Measurements from ENCODE around the gene MYH15. TPM values are rescaled to one million over a fixed set of nuclear protein-coding genes. Genes with fewer than 3 reads are reported as not detected.
A peak's percentile ranks its signal among the peaks of the same experiment; 100 is the strongest.

Gene MYH15
- total RNA-seq, 8 experiments from 2014 or later, result 0.49 to 9.1 (median 1.2) TPM

DNA sequence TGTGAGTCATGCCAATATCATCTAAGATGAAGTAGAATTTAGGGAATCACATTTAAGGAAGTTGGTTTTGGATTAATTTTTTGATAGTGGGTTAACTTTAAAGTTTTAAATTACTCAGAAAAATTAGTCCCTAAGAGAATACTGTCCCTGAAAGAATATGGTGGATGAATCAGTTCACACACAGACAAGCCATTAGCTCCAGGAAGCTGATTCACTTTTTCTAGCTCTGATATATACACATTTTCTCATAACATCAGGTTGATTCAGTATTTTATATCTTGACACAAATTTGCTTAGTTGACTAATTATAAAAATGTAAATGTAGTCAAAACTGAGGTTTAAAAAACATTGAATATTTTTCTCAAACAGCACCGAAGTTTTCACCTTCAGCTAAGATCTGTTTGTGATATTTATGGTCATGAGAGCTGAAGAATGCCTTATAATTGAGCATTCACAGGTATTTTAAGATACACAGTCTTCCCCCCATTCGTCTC, 55.1 kb downstream of the MYH15 start:
- in situ Hi-C loops (cut with MboI; ENCODE audit: low pct_unique_long_range_greater_than_20kb in 2 of 9, low sequenced_read_pairs in 9 of 9, unreplicated experiment in 9 of 9), result no loop called here

DNA sequence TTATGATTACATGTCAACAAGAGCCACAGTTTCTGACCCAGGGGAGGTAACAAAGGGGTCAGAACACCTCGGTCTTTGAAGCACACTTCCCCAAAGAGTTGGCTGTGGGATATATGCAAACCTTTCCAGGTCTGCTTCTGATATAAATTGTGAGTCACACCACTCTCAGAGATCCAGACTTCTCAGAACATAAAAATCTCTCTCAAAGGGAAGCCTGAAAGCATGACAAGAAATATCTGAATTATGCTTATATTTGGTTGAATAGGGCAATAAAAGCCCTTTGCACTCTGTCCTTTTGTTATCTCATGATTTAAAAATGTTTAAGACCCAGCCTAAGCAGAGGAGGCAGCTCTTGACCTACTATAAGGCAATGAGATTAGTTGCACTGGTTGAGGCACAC, 56.8 kb downstream of the MYH15 start:
- H3K27ac ChIP-seq, result no peak overlapping the region
- no peak overlapping the region for H3K4me3 ChIP-seq
- 60 to 100% (median 80%) methylated on average over 1 of the region's 1 CpG; no CpG with 5 or more reads in 5 of the 10 experiments for WGBS, 10 experiments
- in situ Hi-C loops (cut with MboI; ENCODE audit: low pct_unique_long_range_greater_than_20kb in 2 of 9, low sequenced_read_pairs in 9 of 9, unreplicated experiment in 9 of 9), result no loop called here
- ATAC-seq (replicated peaks in 6 of 8), result no peak
- H3K4me1 ChIP-seq (replicated peaks in 1 of 2), result no peaks in the 10 kb centered on the region

More for the DNA sequence above, 55.1 kb downstream of the MYH15 start:
- no peak for ATAC-seq (replicated peaks in 6 of 8)
- Histone ChIP-seq H3K27ac (no peak overlapping the region), H3K4me1 (replicated peaks in 1 of 2) (no peaks in the 10 kb centered on the region), H3K4me3 (no peak overlapping the region)
- WGBS, 10 experiments, result 25 to 79% (median 61%) methylated on average over 1 to 2 of the region's 2 CpGs; no CpG with 5 or more reads in 4 of the 10 experiments

DNA sequence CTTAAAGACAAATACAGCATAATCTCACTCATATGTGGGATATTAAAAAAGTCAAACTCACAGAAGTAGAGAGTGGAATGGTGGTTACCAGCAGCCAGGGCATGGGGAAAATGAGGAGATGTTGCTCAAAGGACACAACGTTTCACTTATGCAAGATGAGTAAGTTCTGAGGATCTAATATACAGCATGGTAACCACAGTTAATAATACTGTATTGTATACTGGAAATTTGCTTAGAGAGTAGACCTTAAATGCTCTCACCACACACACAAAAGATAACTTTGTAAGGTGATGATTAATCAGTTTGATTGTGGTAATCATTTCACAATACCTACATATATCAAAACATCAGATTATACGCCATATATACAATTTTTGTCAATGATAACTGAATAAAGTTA, 60.0 kb downstream of the MYH15 start:
- no peak for ATAC-seq (replicated peaks in 6 of 8)
- no peak overlapping the region for H3K4me3 ChIP-seq
- no peaks in the 10 kb centered on the region for H3K4me1 ChIP-seq (replicated peaks in 1 of 2)
- in situ Hi-C loops (cut with MboI; ENCODE audit: low pct_unique_long_range_greater_than_20kb in 2 of 9, low sequenced_read_pairs in 9 of 9, unreplicated experiment in 9 of 9), result no loop called here
- WGBS, 10 experiments, result 0 to 75% (median 35%) methylated on average over 1 to 2 of the region's 2 CpGs
- H3K27ac ChIP-seq, result no peak overlapping the region

DNA sequence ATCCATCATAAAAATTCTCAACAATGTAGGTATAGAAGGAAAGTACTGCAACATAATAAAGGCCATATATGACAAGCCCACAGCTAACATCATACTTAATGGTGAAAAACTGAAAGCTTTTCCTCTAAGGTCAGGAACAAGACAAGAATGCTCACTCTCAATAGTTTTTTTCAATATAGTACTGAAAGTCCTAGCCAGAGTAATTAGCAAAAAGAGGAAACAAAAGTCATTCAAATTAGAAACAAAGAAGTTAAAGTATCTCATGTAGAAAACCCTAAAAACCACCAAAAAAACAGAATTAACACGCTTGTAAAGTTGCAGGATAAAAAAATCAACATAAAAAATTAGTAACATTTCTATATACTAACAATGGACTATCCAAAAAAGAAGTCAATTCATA, 61.8 kb downstream of the MYH15 start:
- 47 to 100% (median 76%) methylated on average over 1 of the region's 1 CpG for WGBS, 10 experiments
- Histone ChIP-seq H3K27ac (no peak overlapping the region), H3K4me3 (no peak overlapping the region), H3K4me1 (replicated peaks in 1 of 2) (no peaks in the 10 kb centered on the region)
- in situ Hi-C loops (cut with MboI; ENCODE audit: low pct_unique_long_range_greater_than_20kb in 2 of 9, low sequenced_read_pairs in 9 of 9, unreplicated experiment in 9 of 9), result no loop called here
- no peak for ATAC-seq (replicated peaks in 6 of 8)

DNA sequence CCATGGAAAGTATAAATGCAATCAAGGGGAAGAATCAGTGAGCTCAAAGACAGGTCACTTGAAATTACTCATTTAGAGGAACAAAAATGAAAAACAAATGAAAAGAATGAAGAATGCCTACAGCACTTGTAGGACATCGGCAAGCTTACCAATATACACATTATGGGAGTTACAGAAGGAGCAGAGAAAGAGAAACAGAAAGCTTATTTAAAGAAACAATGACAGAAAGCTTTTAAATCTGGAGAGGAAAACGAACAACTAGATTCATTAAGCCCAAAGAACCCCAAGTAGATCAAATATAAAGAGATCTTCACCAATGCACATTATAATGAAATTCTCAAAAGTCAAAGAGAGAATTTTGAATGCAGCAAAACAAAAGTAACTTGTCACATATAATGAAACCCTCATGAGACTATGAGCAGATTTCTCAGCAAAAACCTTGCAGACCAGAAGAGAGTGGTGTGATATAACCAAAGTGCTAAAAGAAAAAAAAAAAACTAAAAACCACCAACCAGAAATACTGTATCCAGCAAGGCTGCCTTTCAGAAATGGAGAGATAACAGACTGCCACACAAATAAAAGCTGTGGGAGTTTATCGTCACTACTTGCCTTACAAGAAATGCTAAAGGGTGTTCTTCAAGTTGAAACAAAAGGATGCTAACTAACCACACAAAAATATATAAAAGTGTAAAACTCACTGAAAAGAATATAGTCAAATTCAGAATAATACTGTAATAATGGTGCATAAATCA, 63.1 kb downstream of the MYH15 start:
- 42 to 96% (median 81%) methylated on average over 2 to 3 of the region's 3 CpGs; no CpG with 5 or more reads in 1 of the 10 experiments for WGBS, 10 experiments
- H3K4me3 ChIP-seq, result no peak overlapping the region
- no peak overlapping the region for H3K27ac ChIP-seq
- in situ Hi-C loops (cut with MboI; ENCODE audit: low pct_unique_long_range_greater_than_20kb in 2 of 9, low sequenced_read_pairs in 9 of 9, unreplicated experiment in 9 of 9), result no loop called here
- peaks cover 6 to 8% of the 10 kb centered on the region in 2 donors for H3K4me1 ChIP-seq (replicated peaks in 1 of 2)
- no peak for ATAC-seq (replicated peaks in 6 of 8)

DNA sequence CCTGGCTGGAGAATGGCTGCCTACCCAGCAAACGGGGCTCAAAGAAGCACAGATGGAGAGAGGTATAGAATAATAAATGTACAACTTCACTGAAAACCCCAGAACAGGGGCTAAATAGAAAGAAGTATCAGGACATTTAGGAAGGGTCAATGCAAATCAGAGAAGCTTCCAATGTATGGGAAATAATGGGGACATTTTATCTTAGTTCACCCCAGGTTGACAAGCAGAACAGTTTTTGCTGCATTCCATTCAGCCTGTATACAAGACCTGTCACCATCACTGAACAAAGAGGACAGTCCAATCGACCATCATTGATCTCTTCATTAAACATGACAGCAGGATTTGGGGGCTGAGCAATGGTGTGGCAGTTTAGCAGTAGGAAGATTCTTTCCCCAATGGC, 68.1 kb downstream of the MYH15 start:
- Histone ChIP-seq H3K27ac (no peak overlapping the region), H3K4me1 (replicated peaks in 1 of 2) (peaks cover 23 to 31% of the 10 kb centered on the region in 2 donors), H3K4me3 (no peak overlapping the region)
- in situ Hi-C loops (cut with MboI; ENCODE audit: low pct_unique_long_range_greater_than_20kb in 2 of 9, low sequenced_read_pairs in 9 of 9, unreplicated experiment in 9 of 9), result no loop called here
- ATAC-seq (replicated peaks in 6 of 8), result no peak
- 0 to 80% (median 26%) methylated on average over 1 to 2 of the region's 2 CpGs; no CpG with 5 or more reads in 2 of the 10 experiments for WGBS, 10 experiments

DNA sequence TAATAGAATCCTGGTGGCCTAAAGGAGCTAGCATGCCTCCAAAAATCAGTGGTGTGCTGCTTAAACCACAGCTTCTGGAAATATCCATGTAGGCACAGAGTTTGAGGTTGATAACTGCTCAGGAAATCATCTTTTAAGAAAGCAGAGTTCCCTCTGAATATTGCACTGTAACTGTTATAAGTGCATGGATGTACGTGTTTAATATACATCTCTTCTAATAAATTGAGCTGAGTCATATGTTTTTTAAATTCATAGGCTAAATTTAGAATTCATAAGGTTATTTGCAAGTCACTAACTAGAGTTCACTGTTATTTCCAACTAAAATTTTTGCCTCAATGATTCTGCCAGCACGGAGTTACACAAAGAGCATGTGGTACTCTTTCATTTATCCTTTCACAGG, 68.9 kb downstream of the MYH15 start:
- in situ Hi-C loops (cut with MboI; ENCODE audit: low pct_unique_long_range_greater_than_20kb in 2 of 9, low sequenced_read_pairs in 9 of 9, unreplicated experiment in 9 of 9), result no loop called here
- no peak overlapping the region for H3K27ac ChIP-seq
- ATAC-seq (replicated peaks in 6 of 8), result peak in 5 of 8 experiments; percentile 8 to 62 (median 56)
- WGBS, 10 experiments, result 0 to 67% (median 15%) methylated on average over 1 to 2 of the region's 2 CpGs
- H3K4me3 ChIP-seq, result no peak overlapping the region
- peaks cover 23 to 31% of the 10 kb centered on the region in 2 donors for H3K4me1 ChIP-seq (replicated peaks in 1 of 2)

DNA sequence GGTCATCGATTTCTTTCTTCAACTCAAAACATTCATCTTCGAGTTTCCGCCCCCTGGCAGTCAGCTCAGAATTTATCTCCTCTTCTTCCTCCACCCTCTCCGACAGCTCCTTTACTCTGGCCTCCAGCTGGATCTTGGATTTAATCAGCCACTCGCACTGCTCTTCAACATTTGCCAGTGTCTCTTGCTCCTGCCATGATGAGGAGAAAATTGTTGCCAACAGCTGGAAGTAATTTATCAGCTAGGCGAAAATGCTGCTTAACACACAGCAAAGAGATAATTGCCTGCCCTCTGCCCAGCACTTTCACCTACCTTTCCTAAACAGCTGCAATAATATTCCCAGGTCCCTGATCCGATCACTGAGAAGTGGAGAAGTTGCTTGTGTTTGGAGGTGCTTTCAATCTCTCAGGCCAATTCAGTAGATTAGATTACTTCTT, 69.3 kb downstream of the MYH15 start:
- Histone ChIP-seq H3K27ac (no peak overlapping the region), H3K4me1 (replicated peaks in 1 of 2) (peaks cover 23 to 31% of the 10 kb centered on the region in 2 donors), H3K4me3 (no peak overlapping the region)
- 0 to 61% (median 13%) methylated on average over 2 to 7 of the region's 7 CpGs; no CpG with 5 or more reads in 2 of the 10 experiments for WGBS, 10 experiments
- in situ Hi-C loops (cut with MboI; ENCODE audit: low pct_unique_long_range_greater_than_20kb in 2 of 9, low sequenced_read_pairs in 9 of 9, unreplicated experiment in 9 of 9), result no loop called here
- peak; percentile 63 to 97 (median 74) for ATAC-seq (replicated peaks in 6 of 8)

DNA sequence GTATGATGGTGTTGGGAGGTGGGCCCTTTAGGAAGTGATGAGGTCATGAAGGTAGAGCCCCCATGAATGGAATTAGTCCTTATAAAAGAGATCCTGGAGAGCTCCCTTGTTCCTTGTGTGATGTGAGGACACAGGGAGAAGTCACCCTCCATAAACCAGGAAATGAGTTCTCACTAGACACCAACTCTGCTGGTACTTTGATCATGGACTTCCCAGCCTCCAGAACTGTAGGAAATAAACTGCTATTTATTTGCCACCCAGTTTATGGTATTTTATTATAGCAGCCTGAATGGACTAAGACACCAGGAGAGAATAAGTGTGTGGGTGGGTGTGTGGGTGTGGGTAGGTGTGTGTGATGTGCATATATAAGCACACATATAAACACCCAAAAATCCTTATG, 71.9 kb downstream of the MYH15 start:
- Histone ChIP-seq H3K4me3 (no peak overlapping the region), H3K27ac (no peak overlapping the region), H3K4me1 (replicated peaks in 1 of 2) (peaks cover 23 to 31% of the 10 kb centered on the region in 2 donors)
- in situ Hi-C loops (cut with MboI; ENCODE audit: low pct_unique_long_range_greater_than_20kb in 2 of 9, low sequenced_read_pairs in 9 of 9, unreplicated experiment in 9 of 9), result no loop called here
- ATAC-seq (replicated peaks in 6 of 8), result no peak

DNA sequence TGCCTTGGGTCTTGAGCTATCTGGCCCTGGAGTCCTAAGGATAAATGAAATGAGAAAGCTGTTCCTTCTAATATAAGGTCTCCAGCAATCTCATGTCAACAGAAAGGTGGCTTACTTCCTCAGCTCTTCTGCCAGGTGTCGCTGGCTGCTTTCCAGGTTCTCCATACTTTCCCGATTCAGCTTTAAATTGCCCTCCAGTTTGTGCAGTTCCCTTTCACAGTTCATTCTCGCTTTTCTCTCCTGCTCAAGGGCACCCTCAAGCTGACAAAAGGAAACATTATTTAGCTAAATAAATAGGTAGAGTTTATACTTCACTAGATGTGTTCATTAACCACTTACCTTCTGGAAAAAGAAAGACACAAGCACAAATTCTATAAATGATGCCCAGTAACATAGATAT, 73.0 kb downstream of the MYH15 start:
- peaks cover 17 to 26% of the 10 kb centered on the region in 2 donors for H3K4me1 ChIP-seq (replicated peaks in 1 of 2)
- no peak overlapping the region for H3K4me3 ChIP-seq
- 57 to 100% (median 82%) methylated on average over 1 to 3 of the region's 3 CpGs for WGBS, 10 experiments
- in situ Hi-C loops (cut with MboI; ENCODE audit: low pct_unique_long_range_greater_than_20kb in 2 of 9, low sequenced_read_pairs in 9 of 9, unreplicated experiment in 9 of 9), result no loop called here
- no peak for ATAC-seq (replicated peaks in 6 of 8)
- H3K27ac ChIP-seq, result no peak overlapping the region

DNA sequence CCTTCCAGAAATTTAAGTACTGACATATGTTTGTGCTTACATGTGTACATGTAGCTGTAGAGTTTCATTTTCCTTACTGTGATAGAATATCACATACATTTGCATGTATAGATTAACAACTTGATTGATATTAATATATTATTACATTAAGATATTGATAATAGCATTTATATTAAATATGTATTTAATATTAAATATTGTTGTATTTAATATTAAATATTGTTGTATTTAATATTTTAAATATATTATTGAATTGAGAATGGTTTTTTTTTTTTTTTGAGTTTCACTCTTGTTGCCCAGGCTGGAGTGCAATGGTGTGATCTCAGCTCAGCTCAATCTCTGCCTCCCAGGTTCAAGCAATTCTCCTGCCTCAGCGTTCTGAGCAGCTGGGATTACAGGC, 76.5 kb downstream of the MYH15 start:
- Histone ChIP-seq H3K4me1 (replicated peaks in 1 of 2) (no peaks in the 10 kb centered on the region), H3K4me3 (no peak overlapping the region), H3K27ac (no peak overlapping the region)
- WGBS, 10 experiments, result 67 to 100% (median 90%) methylated on average over 1 of the region's 1 CpG; no CpG with 5 or more reads in 4 of the 10 experiments
- ATAC-seq (replicated peaks in 6 of 8), result no peak
- in situ Hi-C loops (cut with MboI; ENCODE audit: low pct_unique_long_range_greater_than_20kb in 2 of 9, low sequenced_read_pairs in 9 of 9, unreplicated experiment in 9 of 9), result no loop called here

DNA sequence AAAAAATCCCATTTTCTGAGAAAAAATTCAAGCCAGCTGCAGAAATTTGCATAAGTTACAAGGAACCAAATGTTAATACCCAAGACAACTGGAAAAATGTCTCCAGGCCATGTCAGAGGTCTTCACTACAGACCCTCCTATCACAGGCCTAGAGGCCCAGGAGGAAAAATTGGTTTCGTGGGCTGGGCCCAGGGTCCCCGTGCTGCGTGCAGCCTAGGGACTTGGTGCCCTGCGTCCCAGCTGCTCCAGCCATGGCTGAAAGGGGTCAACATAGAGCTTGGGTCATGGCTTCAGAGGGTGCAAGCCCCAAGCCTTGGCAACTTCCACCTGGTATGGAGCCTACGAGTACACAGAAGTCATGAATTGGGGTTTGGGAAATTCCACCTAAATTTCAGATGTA, 78.0 kb downstream of the MYH15 start:
- no peak overlapping the region for H3K4me3 ChIP-seq
- no peak overlapping the region for H3K27ac ChIP-seq
- 86 to 100% (median 100%) methylated on average over 1 to 3 of the region's 5 CpGs; no CpG with 5 or more reads in 7 of the 10 experiments for WGBS, 10 experiments
- no peak for ATAC-seq (replicated peaks in 6 of 8)
- H3K4me1 ChIP-seq (replicated peaks in 1 of 2), result no peaks in the 10 kb centered on the region
- in situ Hi-C loops (cut with MboI; ENCODE audit: low pct_unique_long_range_greater_than_20kb in 2 of 9, low sequenced_read_pairs in 9 of 9, unreplicated experiment in 9 of 9), result no loop called here

DNA sequence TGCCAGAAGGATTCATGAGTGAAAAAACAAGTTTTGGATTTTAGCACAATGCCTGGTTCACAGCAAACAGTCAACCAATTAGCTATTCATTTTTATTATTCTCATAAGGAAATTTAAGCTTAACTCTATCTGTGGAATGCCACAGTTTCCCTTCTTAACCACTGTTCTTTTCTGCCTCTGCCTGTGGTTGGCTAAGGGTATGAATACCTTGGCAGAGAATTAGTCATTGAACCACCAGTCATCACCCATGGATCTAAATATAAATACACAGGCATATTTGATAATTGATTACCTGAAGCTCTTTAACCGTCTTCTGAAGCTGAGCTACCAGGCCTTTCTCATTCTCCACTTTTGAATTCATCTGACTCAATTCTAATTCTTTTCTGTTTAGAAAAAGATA, 79.9 kb downstream of the MYH15 start:
- H3K4me1 ChIP-seq (replicated peaks in 1 of 2), result no peaks in the 10 kb centered on the region
- no peak overlapping the region for H3K27ac ChIP-seq
- H3K4me3 ChIP-seq, result no peak overlapping the region
- in situ Hi-C loops (cut with MboI; ENCODE audit: low pct_unique_long_range_greater_than_20kb in 2 of 9, low sequenced_read_pairs in 9 of 9, unreplicated experiment in 9 of 9), result no loop called here
- no peak for ATAC-seq (replicated peaks in 6 of 8)
- WGBS, 10 experiments, result 88 to 100% (median 100%) methylated on average over 1 of the region's 1 CpG; no CpG with 5 or more reads in 3 of the 10 experiments

DNA sequence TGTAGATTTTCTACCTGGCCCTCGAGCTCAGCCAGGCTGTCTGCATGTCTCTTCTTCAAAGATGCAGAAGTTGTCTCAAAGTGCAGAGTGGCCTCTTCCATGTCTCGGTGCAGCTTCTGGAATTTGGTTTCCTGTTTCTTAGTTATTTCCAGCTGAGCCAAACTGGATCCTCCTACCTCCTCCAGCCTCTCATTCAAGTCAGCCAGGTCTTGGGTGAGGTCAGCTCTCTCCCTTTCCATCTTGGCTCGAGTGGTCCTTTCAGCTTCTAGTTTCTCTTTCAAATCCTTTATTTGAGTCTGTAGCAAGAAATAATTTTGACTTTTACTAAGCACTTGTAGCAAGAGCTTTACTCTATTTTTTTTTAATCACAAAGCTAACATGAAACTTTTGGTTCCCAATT, 81.8 kb downstream of the MYH15 start:
- no peak overlapping the region for H3K4me3 ChIP-seq
- H3K4me1 ChIP-seq (replicated peaks in 1 of 2), result no peaks in the 10 kb centered on the region
- H3K27ac ChIP-seq, result no peak overlapping the region
- WGBS, 10 experiments, result 27 to 83% (median 69%) methylated on average over 1 to 3 of the region's 3 CpGs; no CpG with 5 or more reads in 1 of the 10 experiments
- in situ Hi-C loops (cut with MboI; ENCODE audit: low pct_unique_long_range_greater_than_20kb in 2 of 9, low sequenced_read_pairs in 9 of 9, unreplicated experiment in 9 of 9), result no loop called here
- peak in 1 of 8 experiments; percentile 29 for ATAC-seq (replicated peaks in 6 of 8)
